Measurements from ENCODE around the gene OR52I1. TPM values are rescaled to one million over a fixed set of nuclear protein-coding genes. Genes with fewer than 3 reads are reported as not detected.

OR52I1 gene
- total RNA-seq, 2 experiments from 2014 or later = not detected

- Histone ChIP-seq H4K20me1 (ENCODE audit: insufficient read depth, low read length) (no peaks in the 10 kb centered on the region), H3K36me3 (ENCODE audit: insufficient read depth, low read length) (no peaks in the 10 kb centered on the region), H3K9me2 (ENCODE audit: insufficient read depth, low read length) (no peaks in the 10 kb centered on the region), H3K4me1 (ENCODE audit: insufficient read depth, low read length, poor library complexity, severe bottlenecking) (no peaks in the 10 kb centered on the region), H3K9me3 (ENCODE audit: low read length) (no peaks in the 10 kb centered on the region), H3K4me2 (ENCODE audit: low read length) (no peak within 1 kb of the TSS), H2AFZ (ENCODE audit: low read length) (no peak within 1 kb of the TSS), H3K4me3 (ENCODE audit: low read depth, low read length, poor library complexity, severe bottlenecking) (no peak within 1 kb of the TSS), H3K27ac (ENCODE audit: low read depth, low read length, poor library complexity, severe bottlenecking) (no peak within 1 kb of the TSS), H3K79me2 (ENCODE audit: insufficient read depth, low read depth, low read length) (no peaks in the 10 kb centered on the region)
- no peak for DNase-seq (ENCODE audit: low spot score)
- POLR2A ChIA-PET = no interaction called here
- BruUV-seq (replicated peaks) = no TSS peak
- intact Hi-C loops (cut with micrococcal nuclease; ENCODE audit: unreplicated experiment) = no loop called here
- TF ChIP-seq CTCF (conservative IDR thresholded peaks at IDR 0.05; ENCODE audit: low read length) (no peak), EZH2phosphoT487 (IDR thresholded peaks at IDR 0.05; ENCODE audit: borderline replicate concordance, low read depth, low read length) (no peak)
- CTCF ChIA-PET (ENCODE audit: unreplicated experiment) = no interaction called here
These were observed 49.8 kb downstream of the OR52I1 start, which contains the start of gene OR51E1 for GRCh38 chr11:4643682-4644081. Gene OR51E1 (plus strand): TSS chr11:4643982. CDS start chr11:4652527, 8,545 bp downstream.

GRCh38 chr11:4644233-4644632, 50.4 kb downstream of the OR52I1 start:
- Histone ChIP-seq H3K9me2 (ENCODE audit: insufficient read depth, low read length) (no peaks in the 10 kb centered on the region), H3K36me3 (ENCODE audit: insufficient read depth, low read length) (no peaks in the 10 kb centered on the region), H3K9me3 (ENCODE audit: low read length) (no peaks in the 10 kb centered on the region), H3K4me2 (ENCODE audit: low read length) (no peak overlapping the region), H4K20me1 (ENCODE audit: insufficient read depth, low read length) (no peaks in the 10 kb centered on the region), H3K27ac (ENCODE audit: low read depth, low read length, poor library complexity, severe bottlenecking) (no peak overlapping the region), H2AFZ (ENCODE audit: low read length) (no peak overlapping the region), H3K4me1 (ENCODE audit: insufficient read depth, low read length, poor library complexity, severe bottlenecking) (no peaks in the 10 kb centered on the region), H3K79me2 (ENCODE audit: insufficient read depth, low read depth, low read length) (no peaks in the 10 kb centered on the region), H3K4me3 (ENCODE audit: low read depth, low read length, poor library complexity, severe bottlenecking) (no peak overlapping the region)
- ChIA-PET POLR2A (no interaction called here), CTCF (ENCODE audit: unreplicated experiment) (no interaction called here)
- BruUV-seq (replicated peaks) = no TSS peak
- TF ChIP-seq EZH2phosphoT487 (IDR thresholded peaks at IDR 0.05; ENCODE audit: borderline replicate concordance, low read depth, low read length) (no peak), CTCF (conservative IDR thresholded peaks at IDR 0.05; ENCODE audit: low read length) (no peak)
- no peak for DNase-seq (ENCODE audit: low spot score)
- intact Hi-C loops (cut with micrococcal nuclease; ENCODE audit: unreplicated experiment) = no loop called here

Other genes with a start within 250 kb of the OR52I1 start
- gene OR52B4, start 225.7 kb upstream of the OR52I1 start, total RNA-seq (2014; rRNA removed; shearing (Covaris generic)) = not detected in 2 replicates
- not detected in 2 replicates for gene OR52B4, start 225.7 kb upstream of the OR52I1 start, total RNA-seq (2022)
- gene TRIM21, start 200.3 kb upstream of the OR52I1 start, total RNA-seq (2014; rRNA removed; shearing (Covaris generic)) = 11.3 and 12.9 TPM in 2 replicates
- gene TRIM21, start 200.3 kb upstream of the OR52I1 start, total RNA-seq (2022) = 11.2 and 13.1 TPM in 2 replicates
- not detected in 2 replicates for gene OR52K2, start 144.7 kb upstream of the OR52I1 start, total RNA-seq (2014; rRNA removed; shearing (Covaris generic))
- not detected in 2 replicates for gene OR52K2, start 144.7 kb upstream of the OR52I1 start, total RNA-seq (2022)
- gene OR52K1, start 111.4 kb upstream of the OR52I1 start, total RNA-seq (2014; rRNA removed; shearing (Covaris generic)) = not detected in 2 replicates
- not detected in 2 replicates for gene OR52K1, start 111.4 kb upstream of the OR52I1 start, total RNA-seq (2022)
- not detected in 2 replicates for gene OR52M1, start 48.8 kb upstream of the OR52I1 start, total RNA-seq (2014; rRNA removed; shearing (Covaris generic))
- not detected in 2 replicates for gene OR52M1, start 48.8 kb upstream of the OR52I1 start, total RNA-seq (2022)
- gene OR52I2, start 12.3 kb upstream of the OR52I1 start, total RNA-seq (2014; rRNA removed; shearing (Covaris generic)) = not detected in 2 replicates
- not detected in 2 replicates for gene OR52I2, start 12.3 kb upstream of the OR52I1 start, total RNA-seq (2022)
- gene TRIM68, start 14.2 kb downstream of the OR52I1 start, total RNA-seq (2014; rRNA removed; shearing (Covaris generic)) = 10.4 and 13.2 TPM in 2 replicates
- 11.9 and 15.8 TPM in 2 replicates for gene TRIM68, start 14.2 kb downstream of the OR52I1 start, total RNA-seq (2022)
- not detected in 2 replicates for gene OR51D1, start 43.4 kb downstream of the OR52I1 start, total RNA-seq (2014; rRNA removed; shearing (Covaris generic))
- gene OR51D1, start 43.4 kb downstream of the OR52I1 start, total RNA-seq (2022) = not detected in 2 replicates
- gene OR51E1, start 49.9 kb downstream of the OR52I1 start, total RNA-seq (2014; rRNA removed; shearing (Covaris generic)) = 0.09 TPM in 1 of 2 replicates, not detected in the other
- gene OR51E1, start 49.9 kb downstream of the OR52I1 start, total RNA-seq (2022) = not detected in 2 replicates
- gene OR51E2, start 103.8 kb downstream of the OR52I1 start, total RNA-seq (2014; rRNA removed; shearing (Covaris generic)) = 0.05 TPM in 1 of 2 replicates, not detected in the other
- not detected in 2 replicates for gene OR51E2, start 103.8 kb downstream of the OR52I1 start, total RNA-seq (2022)
- gene MMP26, start 110.7 kb downstream of the OR52I1 start, total RNA-seq (2014; rRNA removed; shearing (Covaris generic)) = not detected in 2 replicates
- not detected in 2 replicates for gene MMP26, start 110.7 kb downstream of the OR52I1 start, total RNA-seq (2022)
- not detected in 2 replicates for gene OR51F1, start 175.9 kb downstream of the OR52I1 start, total RNA-seq (2014; rRNA removed; shearing (Covaris generic))
- not detected in 2 replicates for gene OR51F1, start 175.9 kb downstream of the OR52I1 start, total RNA-seq (2022)
- not detected in 2 replicates for gene OR52R1, start 210.3 kb downstream of the OR52I1 start, total RNA-seq (2014; rRNA removed; shearing (Covaris generic))
- not detected in 2 replicates for gene OR52R1, start 210.3 kb downstream of the OR52I1 start, total RNA-seq (2022)
- gene OR51F2, start 227.3 kb downstream of the OR52I1 start, total RNA-seq (2014; rRNA removed; shearing (Covaris generic)) = not detected in 2 replicates
- not detected in 2 replicates for gene OR51F2, start 227.3 kb downstream of the OR52I1 start, total RNA-seq (2022)

Measured in OCI-LY7 (cell line).